GM12878 (cell line): ENCODE measurements around the gene ZBTB5. TPM values are rescaled to one million over a fixed set of nuclear protein-coding genes. Genes with fewer than 3 reads are reported as not detected.

ENCODE experiments used
- BCLAF1 ChIP-seq: fragments of 450-650 bp; IDR thresholded peaks from 2 replicates; pipeline ENCODE4 v1.6.1; 2017; ENCODE audit warnings: antibody characterized with exemption, mild to moderate bottlenecking, moderate library complexity
- CTCF ChIP-seq, 3 experiments: IDR thresholded peaks in 2 of 3; conservative IDR thresholded peaks in 1 of 3; 2 replicates each; pipeline ENCODE4 v1.5.1; 2011; ENCODE audit warnings: low read depth in 3 of 3, low read length in 3 of 3, mild to moderate bottlenecking in 3 of 3, control low read depth in 2 of 3, moderate library complexity in 2 of 3, inconsistent platforms in 1 of 3, mixed read lengths in 1 of 3; ENCODE audit not compliant: control insufficient read depth in 2 of 3, insufficient read depth in 1 of 3; ENCODE audit errors: extremely low read depth in 1 of 3
- E2F8 ChIP-seq: fragments of 450-650 bp; IDR thresholded peaks from 2 replicates; pipeline ENCODE4 v1.6.1; 2018; ENCODE audit warnings: mild to moderate bottlenecking, low read depth, moderate library complexity; ENCODE audit not compliant: partially characterized antibody
- ETV6 ChIP-seq, 2 experiments: fragments of 450-650 bp in 1 of 2; IDR thresholded peaks in 1 of 2; conservative IDR thresholded peaks in 1 of 2; 2 replicates each; pipeline ENCODE4 v1.6.1; 2014; ENCODE audit warnings: antibody characterized with exemption in 1 of 2, borderline replicate concordance in 1 of 2, low read depth in 1 of 2, mild to moderate bottlenecking in 1 of 2, moderate library complexity in 1 of 2
- GABPA ChIP-seq: IDR thresholded peaks from 2 replicates; pipeline ENCODE4 v1.6.1; 2014; ENCODE audit warnings: antibody characterized with exemption, low read depth, mild to moderate bottlenecking, inconsistent platforms
- GATAD2B ChIP-seq: fragments of 450-650 bp; conservative IDR thresholded peaks from 2 replicates; pipeline ENCODE4 v1.6.1; 2017; ENCODE audit warnings: low read depth, mild to moderate bottlenecking, moderate library complexity
- IRF4 ChIP-seq: IDR thresholded peaks from 2 replicates; pipeline ENCODE4 v1.6.1; 2011; ENCODE audit warnings: low read depth, low read length
- KAT2A ChIP-seq: conservative IDR thresholded peaks from 2 replicates; pipeline ENCODE4 v1.6.1; 2011; ENCODE audit warnings: low read depth, low read length; ENCODE audit not compliant: control insufficient read depth
- MYB ChIP-seq: fragments of 150-350 bp; IDR thresholded peaks from 2 replicates; pipeline ENCODE4 v1.6.1; 2014; ENCODE audit warnings: mild to moderate bottlenecking, low read depth, low read length, borderline replicate concordance
- NFYB ChIP-seq: IDR thresholded peaks from 2 replicates; pipeline ENCODE4 v1.6.1; 2011; ENCODE audit warnings: low read depth, mild to moderate bottlenecking, low read length, improper control_type of control experiment, moderate library complexity; ENCODE audit not compliant: insufficient read depth
- NR2F1 ChIP-seq: fragments of 450-650 bp; conservative IDR thresholded peaks from 2 replicates; pipeline ENCODE4 v1.6.1; 2017; ENCODE audit warnings: mild to moderate bottlenecking
- PAX5 ChIP-seq: IDR thresholded peaks from 2 replicates; pipeline ENCODE4 v1.6.1; 2011; ENCODE audit warnings: low read depth, low read length, borderline replicate concordance
- SMC3 ChIP-seq: IDR thresholded peaks from 2 replicates; pipeline ENCODE4 v1.6.1; 2011; ENCODE audit warnings: low read length, improper control_type of control experiment, borderline replicate concordance
- SPI1 ChIP-seq: IDR thresholded peaks from 2 replicates; pipeline ENCODE4 v1.6.1; 2011; ENCODE audit warnings: low read depth, mild to moderate bottlenecking, low read length, moderate library complexity, borderline replicate concordance; ENCODE audit not compliant: insufficient read depth
- SREBF2 ChIP-seq: IDR thresholded peaks from 2 replicates; pipeline ENCODE4 v1.6.1; 2012; ENCODE audit warnings: mild to moderate bottlenecking, low read length
- SUZ12 ChIP-seq: fragments of 200-600 bp; sonication (generic); IDR thresholded peaks from one replicate; pipeline ENCODE4 v1.6.1; 2018; ENCODE audit warnings: antibody characterized with exemption, mild to moderate bottlenecking; ENCODE audit not compliant: unreplicated experiment
- TARDBP ChIP-seq: IDR thresholded peaks from 2 replicates; pipeline ENCODE4 v1.6.1; 2016; ENCODE audit warnings: borderline replicate concordance
- USF2 ChIP-seq: IDR thresholded peaks from 2 replicates; pipeline ENCODE4 v1.6.1; 2011; ENCODE audit warnings: low read depth, low read length, improper control_type of control experiment, borderline replicate concordance
- YBX1 ChIP-seq: fragments of 450-650 bp; IDR thresholded peaks from 2 replicates; pipeline ENCODE4 v1.6.1; 2016; ENCODE audit warnings: antibody characterized with exemption
- YY1 ChIP-seq: IDR thresholded peaks from 2 replicates; pipeline ENCODE4 v1.6.1; 2011; ENCODE audit warnings: low read depth, mild to moderate bottlenecking, low read length
- ZNF207 ChIP-seq: fragments of 450-650 bp; IDR thresholded peaks from 2 replicates; pipeline ENCODE4 v1.6.1; 2014; ENCODE audit warnings: antibody characterized with exemption, mild to moderate bottlenecking, borderline replicate concordance
- ZSCAN29 ChIP-seq: fragments of 450-650 bp; IDR thresholded peaks from 2 replicates; pipeline ENCODE4 v1.6.1; 2017; ENCODE audit warnings: mild to moderate bottlenecking, moderate library complexity
- polyA plus RNA-seq, 11 experiments: library from polyadenylated mRNA; depleted of rRNA in 4 of 11; unstranded in 6 of 11; stranded (reverse) in 5 of 11; fragments of >200 nt; fragmentation: Nextera tagmentation in 4 of 11; fragmentation: Illumina TruSeq in 1 of 11; extraction: Ambion mirVana in 4 of 11; extraction: Trizol in 1 of 11; gene quantifications; 1 replicate in 1 of 11; 2 replicates in 10 of 11; pipeline versions ENCODE4 v1.2.1 to v1.2.3, GENCODE V29; 2011 to 2016; ENCODE audit warnings: inconsistent platforms in 2 of 11, missing spikeins in 2 of 11, low read depth in 1 of 11
- total RNA-seq, 4 experiments: library from RNA; depleted of rRNA in 3 of 4; stranded (reverse); fragments of >200 nt in 3 of 4; fragmentation: Illumina TruSeq in 1 of 4; extraction: Trizol in 1 of 4; gene quantifications; 2 replicates each; pipeline versions ENCODE4 v1.2.1 to v1.2.3, GENCODE V29; 2013 to 2021

ZBTB5 gene
- total and polyA plus RNA-seq, 10 of the 15 experiments (the other 5 are each of a cell fraction or from before 2014, with no cell fraction given): 1.4 to 32.5 (median 12.1) TPM

- TF ChIP-seq NFYB (no peak), CTCF (IDR thresholded peaks at IDR 0.05 in 2 of 3, conservative IDR thresholded peaks at IDR 0.05 in 1 of 3; ENCODE audit: control insufficient read depth in 2 of 3, extremely low read depth in 1 of 3, insufficient read depth in 1 of 3, low read depth in 3 of 3, low read length in 3 of 3) (peak; percentile 82 to 89 (median 88)), IRF4 (no peak), TARDBP (no peak), SPI1 (no peak), ETV6 (conservative IDR thresholded peaks at IDR 0.05 in 1 of 2, IDR thresholded peaks at IDR 0.05 in 1 of 2; ENCODE audit: borderline replicate concordance in 1 of 2, low read depth in 1 of 2) (no peak), E2F8 (no peak), SREBF2 (no peak), NR2F1 (no peak), YBX1 (no peak), ZSCAN29 (no peak), SUZ12 (no peak), BCLAF1 (no peak), USF2 (no peak), KAT2A (no peak), GABPA (no peak), YY1 (peak; percentile 83), ZNF207 (no peak), MYB (no peak), PAX5 (no peak), GATAD2B (no peak; the same call in 1 of the 2 replicates), SMC3 (peak; percentile 72)
Measured at GRCh38 chr9:37415011-37415719, 50.1 kb downstream of the ZBTB5 start (continued).
